Measurements from ENCODE around the gene PCNX1.
"Not testable (repeated sequence)": the region's sequence is repeated elsewhere in the genome, so short reads cannot be mapped to it uniquely, and the experiment has no call there.

The PCNX1 gene

GRCh38 chr14:71122866-71123565 is 215.8 kb downstream of the PCNX1 start:
- DNase-seq (ENCODE audit: low spot score) = no peak

- DNase-seq (ENCODE audit: low spot score) = no peak
These were observed 216.4 kb downstream of the PCNX1 start for GRCh38 chr14:71123579-71124135.

- not testable (repeated sequence) for DNase-seq (ENCODE audit: low spot score)
These were observed 222.6 kb downstream of the PCNX1 start for GRCh38 chr14:71129716-71130490.

DNA sequence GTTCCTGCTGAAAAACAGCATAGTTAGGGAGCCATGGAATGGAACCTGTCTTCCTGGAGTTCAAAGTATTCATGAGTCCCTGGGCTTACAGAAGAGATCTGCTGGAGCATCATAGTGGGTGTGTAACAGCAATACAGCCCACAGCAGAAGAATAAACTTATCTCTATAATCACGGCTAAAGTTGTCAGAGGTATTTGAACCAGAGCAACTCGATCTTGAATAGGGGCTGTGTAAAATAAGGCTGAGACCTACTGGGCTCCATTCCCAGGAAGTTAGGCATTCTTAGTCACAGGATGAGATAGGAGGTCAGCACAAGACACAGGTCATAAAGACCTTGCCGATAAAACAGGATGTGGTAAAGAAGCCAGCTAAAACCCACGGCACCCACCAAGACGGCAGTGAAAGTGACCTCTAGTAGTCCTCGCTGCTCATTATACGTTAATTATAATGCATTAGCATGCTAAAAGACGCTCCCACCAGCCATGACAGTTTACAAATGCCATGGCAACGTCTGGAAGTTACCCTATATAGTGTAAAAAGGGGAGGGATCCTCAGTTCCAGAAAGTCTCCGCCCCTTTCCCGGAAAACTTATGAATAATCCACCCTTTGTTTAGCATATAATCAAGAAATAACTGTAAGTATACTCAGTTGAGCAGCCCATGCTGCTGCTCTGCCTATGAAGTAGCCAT is 223.4 kb downstream of the PCNX1 start:
- DNase-seq (ENCODE audit: low spot score) = no peak

- no peak for DNase-seq (ENCODE audit: low spot score)
These were observed 226.0 kb downstream of the PCNX1 start for GRCh38 chr14:71133296-71133695.

DNA sequence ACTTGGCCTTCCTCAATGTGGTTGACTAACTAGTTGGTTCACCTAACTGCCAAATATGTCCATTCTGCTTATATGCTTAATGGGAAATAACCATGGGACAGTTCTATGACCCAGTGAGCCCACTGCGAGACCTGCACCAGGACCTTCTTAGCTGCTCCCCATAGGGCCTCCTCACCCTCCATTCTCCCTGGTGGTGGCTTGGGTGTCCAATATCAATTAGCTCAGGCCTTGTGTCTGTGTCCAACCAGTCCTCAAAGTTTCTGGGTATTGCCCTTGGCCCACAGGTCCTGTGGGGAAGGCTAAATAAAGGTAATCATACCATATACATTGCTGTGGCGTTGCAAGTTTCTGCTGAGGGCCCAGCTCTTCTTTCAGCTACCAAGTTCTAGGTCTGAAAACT is 228.2 kb downstream of the PCNX1 start:
- no peak for DNase-seq (ENCODE audit: low spot score)

DNA sequence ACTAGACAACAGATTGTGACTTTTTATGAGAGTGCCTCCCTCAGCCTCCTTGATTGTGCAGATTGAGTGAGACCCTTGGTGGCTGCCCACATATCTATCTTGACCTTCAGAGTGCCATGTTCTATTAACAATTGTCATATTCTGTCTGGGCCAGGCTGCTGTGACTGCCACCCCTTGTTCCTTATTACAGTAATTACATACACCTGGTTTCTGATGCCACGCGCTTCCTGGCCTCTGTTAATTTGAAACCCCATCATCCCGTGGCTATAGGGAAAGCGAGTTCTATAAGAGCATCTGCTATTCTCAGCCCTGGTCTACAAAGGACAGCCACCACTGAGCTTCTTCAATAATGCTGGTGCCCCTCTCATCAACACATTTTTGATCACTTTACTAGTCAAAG is 228.7 kb downstream of the PCNX1 start:
- no peak for DNase-seq (ENCODE audit: low spot score)

DNA sequence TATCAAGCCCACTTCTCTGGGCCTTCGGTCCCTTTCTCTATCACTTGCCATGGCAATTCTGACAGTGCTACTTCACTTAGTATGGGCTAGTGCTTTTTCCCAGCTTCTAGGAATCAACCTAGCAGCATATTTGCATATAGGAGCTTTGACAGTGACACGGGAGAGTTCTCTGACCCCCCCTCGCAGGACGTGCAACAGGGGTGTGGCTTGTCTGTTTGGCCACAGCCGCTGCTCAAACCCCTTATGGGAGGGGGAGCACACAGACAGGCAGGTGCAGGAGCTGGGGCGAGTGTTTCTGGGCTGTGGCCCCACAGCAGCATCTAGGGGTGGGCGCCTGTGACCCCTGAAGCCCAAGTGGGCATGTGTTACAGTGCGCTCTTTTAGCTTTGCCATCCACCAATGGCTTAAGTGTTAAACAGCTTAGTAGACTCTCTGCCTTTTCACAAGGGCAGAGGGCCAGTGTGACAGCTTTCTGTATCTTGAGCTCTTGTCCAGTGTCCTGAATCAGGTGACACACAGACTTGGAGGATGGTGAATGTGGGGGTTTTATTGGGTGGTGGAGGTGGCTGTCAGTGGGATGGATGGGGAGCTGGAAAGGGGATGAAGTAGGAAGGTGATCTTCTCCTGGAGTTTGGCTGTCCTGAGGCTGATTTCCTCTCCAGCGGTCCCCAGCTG is 229.3 kb downstream of the PCNX1 start:
- DNase-seq (ENCODE audit: low spot score) = no peak

DNA sequence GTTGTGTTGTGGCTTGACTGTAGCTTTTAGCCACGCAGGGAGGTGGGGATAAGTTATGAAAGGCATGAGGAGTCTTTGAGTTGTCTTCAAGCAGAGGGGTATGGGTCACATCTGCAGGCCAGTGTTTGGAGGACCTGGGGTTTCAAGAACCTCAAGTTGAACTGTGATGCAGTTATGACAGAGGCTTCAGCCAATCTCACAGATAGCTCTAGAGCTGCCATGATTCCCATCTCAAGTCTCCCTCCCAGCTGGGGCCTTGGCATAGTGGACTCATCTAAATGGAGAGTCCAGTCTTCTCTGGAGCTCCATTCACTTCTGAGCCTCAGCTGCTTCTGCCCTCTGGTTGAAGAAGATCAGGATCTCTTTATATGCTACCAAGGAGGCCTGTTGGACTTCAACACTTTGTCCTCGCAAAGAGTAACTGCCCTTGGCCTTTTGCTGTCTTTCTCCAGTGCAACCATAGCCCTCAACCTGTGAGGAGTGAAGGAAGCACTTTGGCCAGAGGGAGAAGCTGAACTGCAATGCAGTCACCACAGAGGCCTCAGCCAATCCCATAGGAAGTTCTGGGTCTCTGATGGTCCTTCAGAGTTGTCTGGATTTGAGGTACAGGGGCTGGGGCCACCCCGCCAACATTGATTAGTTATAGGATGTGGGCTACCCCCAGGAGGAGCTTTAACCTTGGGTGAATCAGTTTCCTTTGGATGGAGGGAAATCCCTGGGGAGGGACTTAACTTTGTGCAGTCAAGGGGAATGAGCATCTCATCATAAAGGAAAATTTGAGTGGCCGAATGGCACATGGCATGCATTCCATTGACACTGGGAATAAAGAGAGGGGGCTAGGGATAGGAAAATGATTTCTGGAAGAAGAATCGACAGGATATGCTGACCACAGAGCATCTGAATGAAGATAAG is 230.5 kb downstream of the PCNX1 start:
- no peak for DNase-seq (ENCODE audit: low spot score)

- peak; percentile 58 for DNase-seq (ENCODE audit: low spot score)
These were observed 231.4 kb downstream of the PCNX1 start for GRCh38 chr14:71138448-71139293.

DNA sequence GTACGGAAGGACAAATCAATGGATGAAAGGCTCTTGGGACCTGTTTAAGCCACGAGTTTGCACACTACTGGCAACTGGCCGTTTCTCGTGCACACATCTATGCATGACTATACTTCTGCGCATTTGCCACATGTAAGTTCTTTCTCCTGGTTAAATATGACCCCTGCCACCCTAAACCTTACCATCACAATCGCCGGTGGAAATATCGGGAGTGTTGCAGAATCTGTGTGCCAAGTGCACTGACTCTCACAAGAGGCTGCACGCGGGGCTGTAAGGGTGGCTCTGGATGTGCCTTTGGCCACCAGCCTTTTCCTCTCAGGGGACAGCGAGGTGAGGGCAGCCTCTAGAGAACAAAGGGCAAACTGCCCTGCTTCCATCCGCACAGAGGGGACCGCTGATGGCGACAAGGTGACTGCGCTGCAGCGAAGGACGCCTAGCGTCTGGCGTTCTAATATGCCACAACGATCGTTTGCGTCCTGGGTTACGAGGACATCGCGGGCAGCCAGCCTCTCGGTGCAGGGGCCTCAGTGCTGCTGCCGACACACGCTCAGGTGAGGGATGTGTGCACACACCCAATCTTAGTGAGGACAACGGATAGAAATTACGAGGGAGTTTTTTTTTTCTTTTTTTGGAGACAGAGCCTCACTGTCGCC is 232.2 kb downstream of the PCNX1 start:
- no peak for DNase-seq (ENCODE audit: low spot score)

GRCh38 chr14:71140157-71140556 is 232.9 kb downstream of the PCNX1 start:
- no peak for DNase-seq (ENCODE audit: low spot score)

GRCh38 chr14:71141701-71142374 is 234.6 kb downstream of the PCNX1 start:
- DNase-seq (ENCODE audit: low spot score) = no peak

GRCh38 chr14:71142375-71143038 is 235.2 kb downstream of the PCNX1 start:
- DNase-seq (ENCODE audit: low spot score) = no peak

GRCh38 chr14:71143381-71144290 is 236.4 kb downstream of the PCNX1 start:
- DNase-seq (ENCODE audit: low spot score) = no peak

GRCh38 chr14:71147335-71147734 is 240.1 kb downstream of the PCNX1 start:
- not testable (repeated sequence) for DNase-seq (ENCODE audit: low spot score)

- no peak for DNase-seq (ENCODE audit: low spot score)
These were observed 241.4 kb downstream of the PCNX1 start for GRCh38 chr14:71148627-71149026.

Data from HuH-7.5 (cell line).